CD4-positive, alpha-beta memory T cell (primary cell): ENCODE data around the gene LINGO1. TPM values are rescaled to one million over a fixed set of nuclear protein-coding genes. Genes with fewer than 3 reads are reported as not detected.

Source experiments
- CTCF ChIA-PET: fragments of 350-600 bp; sonication (Branson Sonifier 250); formaldehyde crosslinking; loops from one replicate; lab custom pipeline; 2021; ENCODE audit warnings: inconsistent platforms; ENCODE audit not compliant: partially characterized antibody; lab: Charles Lee
- POLR2A ChIA-PET: fragments of 350-600 bp; sonication (Branson Sonifier 250); formaldehyde crosslinking; loops from one replicate; lab custom pipeline; 2021; ENCODE audit not compliant: partially characterized antibody; lab: Charles Lee
- DNase-seq, 5 donors: peaks; one replicate each; pipeline versions ENCODE4 v3.0.0 to v3.0.0-alpha.2; 2020 to 2022; ENCODE audit warnings: mixed read lengths in 1 of 5
- H3K27ac ChIP-seq: one replicate; pipeline ENCODE4 v1.7.0; 2013; ENCODE audit warnings: low read depth, low read length
- H3K27me3 ChIP-seq: 2 replicates; pipeline ENCODE4 v1.7.0; 2013; ENCODE audit warnings: mild to moderate bottlenecking, low read length, moderate library complexity; ENCODE audit not compliant: insufficient read depth
- H3K36me3 ChIP-seq: 2 replicates; pipeline ENCODE4 v1.7.0; 2013; ENCODE audit warnings: mild to moderate bottlenecking, low read length, moderate library complexity; ENCODE audit not compliant: insufficient read depth
- H3K4me1 ChIP-seq: 2 replicates; pipeline ENCODE4 v1.7.0; 2013; ENCODE audit warnings: mild to moderate bottlenecking, low read length, moderate library complexity; ENCODE audit not compliant: insufficient read depth
- H3K4me3 ChIP-seq, 2 donors: one replicate each; pipeline ENCODE4 v1.7.0; 2013; ENCODE audit warnings: low read length in 2 of 2, mild to moderate bottlenecking in 1 of 2
- H3K9me3 ChIP-seq, 2 donors: one replicate each; pipeline ENCODE4 v1.7.0; 2013; ENCODE audit warnings: low read length in 2 of 2, control low read depth in 1 of 2; ENCODE audit not compliant: control insufficient read depth in 1 of 2
- H3K27ac Mint-ChIP-seq, 7 donors: one replicate each; pipeline ENCODE4 v1.8.0; 2020 to 2021; ENCODE audit warnings: mixed read lengths in 7 of 7, mild to moderate bottlenecking in 6 of 7, inconsistent platforms in 3 of 7, moderate library complexity in 3 of 7
- H3K27me3 Mint-ChIP-seq, 2 donors: one replicate each; pipeline ENCODE4 v1.8.0; 2020 to 2021; ENCODE audit warnings: mixed read lengths in 2 of 2
- H3K36me3 Mint-ChIP-seq, 2 donors: one replicate each; pipeline ENCODE4 v1.8.0; 2020 to 2021; ENCODE audit warnings: mixed read lengths in 2 of 2, inconsistent platforms in 1 of 2, mild to moderate bottlenecking in 1 of 2
- H3K4me1 Mint-ChIP-seq, 4 donors: one replicate each; pipeline ENCODE4 v1.8.0; 2020 to 2021; ENCODE audit warnings: mixed read lengths in 4 of 4, mild to moderate bottlenecking in 1 of 4
- H3K4me3 Mint-ChIP-seq, 8 donors: one replicate each; pipeline ENCODE4 v1.8.0; 2020 to 2021; ENCODE audit warnings: mixed read lengths in 8 of 8, mild to moderate bottlenecking in 7 of 8, moderate library complexity in 6 of 8, inconsistent platforms in 3 of 8
- H3K9me3 Mint-ChIP-seq, 8 donors: one replicate each; pipeline ENCODE4 v1.8.0; 2020 to 2021; ENCODE audit warnings: mixed read lengths in 8 of 8, mild to moderate bottlenecking in 5 of 8, inconsistent platforms in 3 of 8, moderate library complexity in 1 of 8
- intact Hi-C: fragments of 100-400 bp; cut with micrococcal nuclease; formaldehyde crosslinking; loops from one replicate; pipeline ENCODE4 v1.15.1; 2023
- polyA plus RNA-seq, 2 donors: library from polyadenylated mRNA; unstranded; fragments of 300-500 nt; fragmentation: Illumina TruSeq; gene quantifications; one replicate each; pipeline ENCODE4 v1.2.3, GENCODE V29; 2021
- total RNA-seq, 2 experiments: library from RNA; stranded (reverse); gene quantifications; one replicate each; pipeline ENCODE4 v1.2.3, GENCODE V29; 2021

The LINGO1 gene
- total and polyA plus RNA-seq, 4 experiments from 2014 or later = not detected

GRCh38 chr15:77624868-77625267, 7.8 kb downstream of the LINGO1 start:
- intact Hi-C loops = no loop called here
- no peaks in the 10 kb centered on the region for H3K9me3 Mint-ChIP-seq
- Histone ChIP-seq H3K27ac (no peak overlapping the region), H3K4me1 (no peaks in the 10 kb centered on the region), H3K36me3 (no peaks in the 10 kb centered on the region), H3K9me3 (no peaks in the 10 kb centered on the region), H3K4me3 (no peak overlapping the region), H3K27me3 (no peaks in the 10 kb centered on the region)
- CTCF ChIA-PET = no interaction called here
- POLR2A ChIA-PET = no interaction called here
- H3K27me3 Mint-ChIP-seq = peaks cover 3 to 22% of the 10 kb centered on the region in 2 donors
- no peaks in the 10 kb centered on the region for H3K4me1 Mint-ChIP-seq
- no peak for DNase-seq
- no peak overlapping the region for H3K4me3 Mint-ChIP-seq
- H3K27ac Mint-ChIP-seq = no peak overlapping the region
- H3K36me3 Mint-ChIP-seq = no peaks in the 10 kb centered on the region

- no peak overlapping the region for H3K4me3 Mint-ChIP-seq
- no peaks in the 10 kb centered on the region for H3K9me3 ChIP-seq
- no peak for DNase-seq
- POLR2A ChIA-PET = no interaction called here
- no peak overlapping the region for H3K27ac Mint-ChIP-seq
- H3K4me3 ChIP-seq = no peak overlapping the region
- H3K27ac ChIP-seq = no peak overlapping the region
- intact Hi-C loops = no loop called here
- no peaks in the 10 kb centered on the region for H3K27me3 ChIP-seq
- H3K36me3 Mint-ChIP-seq = no peaks in the 10 kb centered on the region
- no peaks in the 10 kb centered on the region for H3K4me1 Mint-ChIP-seq
- CTCF ChIA-PET = no interaction called here
- no peaks in the 10 kb centered on the region for H3K9me3 Mint-ChIP-seq
- no peaks in the 10 kb centered on the region for H3K36me3 ChIP-seq
- H3K4me1 ChIP-seq = no peaks in the 10 kb centered on the region
- H3K27me3 Mint-ChIP-seq = peaks cover 2 to 18% of the 10 kb centered on the region in 2 donors
Observed at GRCh38 chr15:77623755-77624524, 8.8 kb downstream of the LINGO1 start.

GRCh38 chr15:77622934-77623754, 9.6 kb downstream of the LINGO1 start:
- intact Hi-C loops = no loop called here
- Mint-ChIP-seq H3K36me3 (no peaks in the 10 kb centered on the region), H3K9me3 (no peaks in the 10 kb centered on the region), H3K27me3 (peaks cover 2 to 13% of the 10 kb centered on the region in 2 donors), H3K4me1 (no peaks in the 10 kb centered on the region), H3K4me3 (no peak overlapping the region), H3K27ac (no peak overlapping the region)
- Histone ChIP-seq H3K4me1 (no peaks in the 10 kb centered on the region), H3K4me3 (no peak overlapping the region), H3K27ac (no peak overlapping the region), H3K27me3 (no peaks in the 10 kb centered on the region), H3K9me3 (no peaks in the 10 kb centered on the region), H3K36me3 (no peaks in the 10 kb centered on the region)
- DNase-seq = no peak
- POLR2A ChIA-PET = no interaction called here
- CTCF ChIA-PET = no interaction called here

- CTCF ChIA-PET = no interaction called here
- no peaks in the 10 kb centered on the region for H3K27me3 ChIP-seq
- no peaks in the 10 kb centered on the region for H3K9me3 Mint-ChIP-seq
Observed at GRCh38 chr15:77622209-77622933, 10.3 kb downstream of the LINGO1 start.

GRCh38 chr15:77621847-77622208, 10.9 kb downstream of the LINGO1 start:
- DNase-seq = no peak
- Mint-ChIP-seq H3K4me3 (no peak overlapping the region), H3K27me3 (peaks cover 0 to 9% of the 10 kb centered on the region in 2 donors), H3K9me3 (no peaks in the 10 kb centered on the region), H3K36me3 (no peaks in the 10 kb centered on the region), H3K4me1 (no peaks in the 10 kb centered on the region), H3K27ac (no peak overlapping the region)
- no peaks in the 10 kb centered on the region for H3K9me3 ChIP-seq
- H3K4me1 ChIP-seq = no peaks in the 10 kb centered on the region
- H3K27ac ChIP-seq = no peak overlapping the region
- POLR2A ChIA-PET = no interaction called here
- intact Hi-C loops = no loop called here
- no peaks in the 10 kb centered on the region for H3K27me3 ChIP-seq
- H3K36me3 ChIP-seq = no peaks in the 10 kb centered on the region
- CTCF ChIA-PET = no interaction called here
- H3K4me3 ChIP-seq = no peak overlapping the region

More at GRCh38 chr15:77622209-77622933, 10.3 kb downstream of the LINGO1 start:
- Mint-ChIP-seq H3K36me3 (no peaks in the 10 kb centered on the region), H3K27me3 (peaks cover 0 to 9% of the 10 kb centered on the region in 2 donors), H3K4me3 (no peak overlapping the region), H3K27ac (no peak overlapping the region), H3K4me1 (no peaks in the 10 kb centered on the region)
- H3K36me3 ChIP-seq = no peaks in the 10 kb centered on the region
- no peaks in the 10 kb centered on the region for H3K4me1 ChIP-seq
- H3K4me3 ChIP-seq = no peak overlapping the region
- no peak overlapping the region for H3K27ac ChIP-seq
- H3K9me3 ChIP-seq = no peaks in the 10 kb centered on the region
- intact Hi-C loops = no loop called here
- DNase-seq = no peak
- POLR2A ChIA-PET = no interaction called here

GRCh38 chr15:77620960-77621647, 11.6 kb downstream of the LINGO1 start:
- Mint-ChIP-seq H3K4me3 (no peak overlapping the region), H3K36me3 (no peaks in the 10 kb centered on the region), H3K9me3 (peaks cover 0 to 2% (median 0%) of the 10 kb centered on the region in 8 donors), H3K27me3 (peaks cover 0 to 6% of the 10 kb centered on the region in 2 donors), H3K27ac (no peak overlapping the region), H3K4me1 (no peaks in the 10 kb centered on the region)
- no peak for DNase-seq
- H3K4me3 ChIP-seq = no peak overlapping the region
- no peaks in the 10 kb centered on the region for H3K4me1 ChIP-seq
- intact Hi-C loops = no loop called here
- POLR2A ChIA-PET = no interaction called here
- CTCF ChIA-PET = no interaction called here
- H3K27me3 ChIP-seq = no peaks in the 10 kb centered on the region
- no peaks in the 10 kb centered on the region for H3K36me3 ChIP-seq
- no peaks in the 10 kb centered on the region for H3K9me3 ChIP-seq
- H3K27ac ChIP-seq = no peak overlapping the region
